ENCODE results near the gene BTF3. TPM values are rescaled to one million over a fixed set of nuclear protein-coding genes. Genes with fewer than 3 reads are reported as not detected.
"Not testable (repeated sequence)": the region's sequence is repeated elsewhere in the genome, so short reads cannot be mapped to it uniquely, and the experiment has no call there.

The BTF3 gene
- total RNA-seq, 4 donors from 2014 or later: 467 to 654 (median 574) TPM

DNA sequence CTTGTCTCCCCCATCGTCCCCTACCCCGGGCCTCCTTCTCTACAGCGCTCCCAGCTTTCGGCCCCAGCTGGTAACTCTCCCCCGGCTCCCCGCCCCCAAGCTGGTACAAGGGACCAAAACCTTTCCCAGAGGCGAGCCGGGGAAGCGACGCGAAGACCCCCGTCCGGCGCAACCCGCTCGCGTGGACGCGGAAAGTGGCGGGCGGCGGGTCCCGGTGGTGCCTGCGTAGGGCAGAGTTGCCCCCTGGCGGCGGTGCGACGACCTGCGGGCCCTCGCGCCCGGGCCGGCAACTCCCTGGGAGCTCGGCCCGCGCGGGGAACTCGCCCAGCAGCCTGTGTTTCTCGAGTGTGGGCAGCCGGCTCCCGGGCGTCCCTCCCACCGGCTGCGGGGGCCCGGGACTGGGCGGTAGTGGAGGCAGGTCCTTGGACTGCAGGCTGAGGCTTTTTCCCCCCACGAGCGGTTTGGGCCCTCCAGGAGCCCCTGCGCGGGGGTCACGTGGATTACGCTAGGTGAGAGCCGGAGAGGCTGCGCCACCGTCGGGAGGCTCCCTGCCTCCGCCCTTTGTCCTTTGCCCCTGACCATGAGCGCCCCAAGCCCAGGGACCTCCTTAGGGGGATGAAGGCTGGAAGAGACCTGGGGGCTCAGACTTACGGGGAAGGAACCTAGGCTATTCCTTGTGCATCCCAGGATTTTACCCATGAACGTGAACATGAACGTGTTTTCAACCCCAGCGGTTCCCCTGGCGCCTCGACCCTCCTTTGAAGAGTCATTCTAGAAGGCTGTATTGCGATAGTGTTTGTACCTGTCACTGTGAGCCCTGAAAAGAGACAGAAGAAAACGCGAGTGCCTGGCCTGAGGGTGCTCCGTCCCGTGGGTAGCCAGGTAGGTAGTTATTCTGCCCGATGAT lies 46.8 kb upstream of the BTF3 start:
- no peak for DNase-seq
- Histone ChIP-seq H3K4me3 (peak overlapping the region in 3 of 4 donors; percentile 11 to 61 (median 32)), H3K9me3 (no peaks in the 10 kb centered on the region), H3K36me3 (no peaks in the 10 kb centered on the region), H3K27me3 (peaks cover 18 to 98% (median 34%) of the 10 kb centered on the region in 4 donors), H3K27ac (no peak overlapping the region), H3K4me1 (peaks cover 18 to 40% (median 22%) of the 10 kb centered on the region in 3 donors)
- TF ChIP-seq, protein P1, sequence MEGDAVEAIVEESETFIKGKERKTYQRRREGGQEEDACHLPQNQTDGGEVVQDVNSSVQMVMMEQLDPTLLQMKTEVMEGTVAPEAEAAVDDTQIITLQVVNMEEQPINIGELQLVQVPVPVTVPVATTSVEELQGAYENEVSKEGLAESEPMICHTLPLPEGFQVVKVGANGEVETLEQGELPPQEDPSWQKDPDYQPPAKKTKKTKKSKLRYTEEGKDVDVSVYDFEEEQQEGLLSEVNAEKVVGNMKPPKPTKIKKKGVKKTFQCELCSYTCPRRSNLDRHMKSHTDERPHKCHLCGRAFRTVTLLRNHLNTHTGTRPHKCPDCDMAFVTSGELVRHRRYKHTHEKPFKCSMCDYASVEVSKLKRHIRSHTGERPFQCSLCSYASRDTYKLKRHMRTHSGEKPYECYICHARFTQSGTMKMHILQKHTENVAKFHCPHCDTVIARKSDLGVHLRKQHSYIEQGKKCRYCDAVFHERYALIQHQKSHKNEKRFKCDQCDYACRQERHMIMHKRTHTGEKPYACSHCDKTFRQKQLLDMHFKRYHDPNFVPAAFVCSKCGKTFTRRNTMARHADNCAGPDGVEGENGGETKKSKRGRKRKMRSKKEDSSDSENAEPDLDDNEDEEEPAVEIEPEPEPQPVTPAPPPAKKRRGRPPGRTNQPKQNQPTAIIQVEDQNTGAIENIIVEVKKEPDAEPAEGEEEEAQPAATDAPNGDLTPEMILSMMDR (IDR thresholded peaks at IDR 0.05): peak; percentile 62 to 93 (median 90)
- TF ChIP-seq POLR2A (IDR thresholded peaks at IDR 0.05): no peak
- WGBS, 2 donors: 17 to 21% methylated on average over 9 to 11 of the region's 70 CpGs
- intact Hi-C loops (cut with DNase I): loop anchor here (2.0 kb wide), 1 partner anchor 239 kb away; no protein-coding TSS in a partner anchor

DNA sequence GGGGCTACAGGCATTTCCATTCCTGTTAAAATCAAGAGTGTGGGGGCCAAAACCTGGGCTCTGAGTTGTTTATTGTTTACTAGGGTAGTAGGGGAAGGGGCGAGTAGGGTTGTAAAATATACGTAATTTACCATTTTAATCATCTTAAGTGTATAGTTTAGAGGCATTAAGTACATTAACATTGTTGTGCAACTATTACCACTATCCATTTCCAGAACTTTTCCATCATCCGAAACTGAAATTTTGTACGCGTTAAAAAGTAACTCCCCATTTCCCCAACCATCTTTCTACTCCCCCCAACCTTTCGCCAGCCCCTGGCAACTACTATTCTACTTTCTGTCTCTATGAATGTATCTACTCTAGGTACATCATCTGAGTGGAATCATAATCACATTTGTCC lies 46.0 kb upstream of the BTF3 start:
- Histone ChIP-seq H3K27ac (no peak overlapping the region), H3K4me3 (no peak overlapping the region), H3K27me3 (peaks cover 15 to 98% (median 32%) of the 10 kb centered on the region in 4 donors), H3K36me3 (no peaks in the 10 kb centered on the region), H3K4me1 (peaks cover 18 to 35% (median 19%) of the 10 kb centered on the region in 3 donors), H3K9me3 (no peaks in the 10 kb centered on the region)
- intact Hi-C loops (cut with DNase I): loop anchor here (2.0 kb wide), 1 partner anchor 239 kb away; no protein-coding TSS in a partner anchor
- no peak for DNase-seq
- WGBS, 2 donors: 71 to 73% methylated on average over 6 of the region's 6 CpGs
- TF ChIP-seq, protein P1 (IDR thresholded peaks at IDR 0.05): no peak
- TF ChIP-seq POLR2A (IDR thresholded peaks at IDR 0.05): no peak

DNA sequence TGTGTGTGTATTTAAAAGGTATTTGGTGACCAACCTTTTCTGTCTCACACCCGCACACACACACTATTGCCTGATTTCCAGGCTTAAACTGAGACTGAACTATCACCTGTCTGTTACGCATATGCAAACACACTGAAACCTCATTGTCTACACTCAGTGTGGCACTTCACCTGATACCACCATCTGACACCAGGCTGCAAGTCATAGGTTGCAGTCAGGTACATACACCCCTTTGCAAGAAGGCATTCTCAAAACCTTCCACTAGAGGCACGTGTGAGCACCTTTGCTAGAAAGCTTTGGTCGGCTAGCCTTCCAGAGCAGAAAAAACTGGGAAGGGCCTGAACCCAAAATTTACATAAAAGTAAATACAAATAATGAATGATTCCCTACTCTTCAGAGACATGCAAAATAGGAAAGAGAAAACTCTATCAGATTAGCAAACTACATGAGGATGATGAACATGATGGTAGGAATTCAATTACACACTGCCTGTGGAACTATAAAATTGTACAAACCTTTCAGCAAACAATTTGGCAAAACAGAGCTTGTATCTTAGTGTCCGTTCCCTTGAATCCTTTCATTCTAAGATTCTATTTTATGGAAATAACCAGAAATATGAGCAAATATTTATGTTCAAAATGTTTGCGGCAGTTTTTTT lies 43.7 kb upstream of the BTF3 start:
- no peaks in the 10 kb centered on the region for H3K36me3 ChIP-seq
- 45 to 49% methylated on average over 6 of the region's 6 CpGs for WGBS, 2 donors
- no peak overlapping the region for H3K4me3 ChIP-seq
- peaks cover 8 to 91% (median 23%) of the 10 kb centered on the region in 4 donors for H3K27me3 ChIP-seq
- no peaks in the 10 kb centered on the region for H3K9me3 ChIP-seq
- H3K27ac ChIP-seq: no peak overlapping the region
- no peak for DNase-seq
- H3K4me1 ChIP-seq: peaks cover 3 to 16% (median 12%) of the 10 kb centered on the region in 3 donors
- intact Hi-C loops (cut with DNase I): no loop called here
- TF ChIP-seq, protein P1 (IDR thresholded peaks at IDR 0.05): peak; percentile 14 to 77 (median 66)
- no peak for TF ChIP-seq POLR2A (IDR thresholded peaks at IDR 0.05)

DNA sequence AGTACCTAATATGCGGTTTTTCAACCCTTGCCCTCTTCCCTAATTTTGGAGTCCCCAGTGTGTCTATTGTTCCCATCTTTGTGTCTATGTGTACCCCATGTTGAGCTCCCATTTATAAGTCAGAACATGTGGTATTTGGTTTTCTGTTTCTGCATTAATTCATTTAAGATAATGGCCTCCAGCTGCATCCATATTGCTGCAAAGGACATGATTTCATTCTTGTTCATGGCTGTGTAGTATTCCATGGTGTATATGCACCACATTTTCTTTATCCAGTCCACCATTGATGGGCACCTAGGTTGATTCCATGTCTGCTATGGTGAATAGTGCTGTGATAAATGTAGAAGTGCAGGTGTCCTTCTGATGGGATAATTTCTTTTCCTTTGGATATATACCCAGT lies 41.8 kb upstream of the BTF3 start:
- 78 to 85% methylated on average over 1 of the region's 1 CpG for WGBS, 2 donors
- intact Hi-C loops (cut with DNase I); H3K9me3 ChIP-seq; DNase-seq; H3K4me3 ChIP-seq; H3K27ac ChIP-seq; H3K4me1 ChIP-seq; H3K36me3 ChIP-seq: not testable (repeated sequence)
- peaks cover 7 to 71% (median 11%) of the 10 kb centered on the region in 4 donors for H3K27me3 ChIP-seq

DNA sequence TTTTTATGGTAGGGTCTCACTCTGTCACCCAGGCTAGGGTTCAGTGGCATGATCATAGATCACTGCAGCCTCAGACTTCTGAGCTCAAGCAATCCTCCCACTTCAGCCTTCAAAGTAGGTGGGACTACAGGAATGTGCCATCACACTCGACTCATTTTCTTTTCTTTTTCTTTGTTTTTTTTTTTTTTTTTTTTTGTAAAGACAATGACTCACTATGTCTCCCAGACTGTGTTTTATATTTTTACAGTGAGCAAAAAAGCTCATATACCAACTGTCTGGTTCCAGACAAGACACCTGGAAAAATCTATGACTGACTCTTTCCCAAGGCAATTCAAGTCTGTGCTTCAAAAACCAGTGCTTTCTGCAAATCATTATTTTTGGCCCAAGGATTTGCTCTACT lies 38.9 kb upstream of the BTF3 start:
- Histone ChIP-seq H3K9me3 (no peaks in the 10 kb centered on the region), H3K27me3 (peaks cover 0 to 42% (median 2%) of the 10 kb centered on the region in 4 donors), H3K36me3 (no peaks in the 10 kb centered on the region), H3K4me3 (no peak overlapping the region), H3K27ac (no peak overlapping the region), H3K4me1 (no peaks in the 10 kb centered on the region)
- intact Hi-C loops (cut with DNase I): no loop called here
- 21 to 23% methylated on average over 1 of the region's 1 CpG for whole genome bisulfite sequencing, 2 donors
- TF ChIP-seq, protein P1 (IDR thresholded peaks at IDR 0.05): no peak
- TF ChIP-seq POLR2A (IDR thresholded peaks at IDR 0.05): no peak
- no peak for DNase-seq

All from esophagus squamous epithelium (tissue), 5 donors.